Activated CD8-positive, alpha-beta T cell treated with anti-CD3 and anti-CD28 coated beads for 36 hours (primary cell): Measurements from ENCODE around the gene CDK1. TPM values are rescaled to one million over a fixed set of nuclear protein-coding genes. Genes with fewer than 3 reads are reported as not detected.
A peak's percentile ranks its signal among the peaks of the same experiment; 100 is the strongest.

ENCODE experiments used
- ATAC-seq: fragments of 200-7000 bp; cut with Tn5 transposase; one replicate; pipeline ENCODE4 v1.10.0; 2021; ENCODE audit warnings: mild to moderate bottlenecking, moderate library complexity
- CTCF ChIA-PET: fragments of 350-600 bp; sonication (Branson Sonifier 250); formaldehyde crosslinking; loops from one replicate; lab custom pipeline; 2021; ENCODE audit warnings: antibody characterized with exemption; lab: Charles Lee
- POLR2A ChIA-PET: fragments of 350-600 bp; sonication (Branson Sonifier 250); formaldehyde crosslinking; loops from one replicate; lab custom pipeline; 2021; ENCODE audit warnings: antibody characterized with exemption; lab: Charles Lee
- DNase-seq: peaks from one replicate; pipeline ENCODE4 v3.0.0-alpha.2; 2020
- H3K27ac Mint-ChIP-seq: one replicate; pipeline ENCODE4 v1.8.0; 2021; ENCODE audit warnings: mild to moderate bottlenecking, mixed read lengths
- H3K27me3 Mint-ChIP-seq: one replicate; pipeline ENCODE4 v1.8.0; 2021; ENCODE audit warnings: mixed read lengths
- H3K36me3 Mint-ChIP-seq: one replicate; pipeline ENCODE4 v1.8.0; 2021; ENCODE audit warnings: low read depth, mixed read lengths
- H3K4me1 Mint-ChIP-seq: one replicate; pipeline ENCODE4 v1.8.0; 2021; ENCODE audit warnings: low read depth, mixed read lengths
- H3K4me3 Mint-ChIP-seq: one replicate; pipeline ENCODE4 v1.8.0; 2021; ENCODE audit warnings: mild to moderate bottlenecking, moderate library complexity, mixed read lengths
- H3K9me3 Mint-ChIP-seq: one replicate; pipeline ENCODE4 v1.8.0; 2021; ENCODE audit warnings: mixed read lengths
- intact Hi-C: fragments of 100-400 bp; cut with micrococcal nuclease; formaldehyde crosslinking; loops from one replicate; pipeline ENCODE4 v1.10.0; 2022
- total RNA-seq, 2 experiments: library from RNA; stranded (reverse); gene quantifications; one replicate each; pipeline ENCODE4 v1.2.3, GENCODE V29; 2021
- TF ChIP-seq, protein P1 (sequence below): fragments of 200-600 bp; IDR thresholded peaks from one replicate; pipeline ENCODE4 v1.8.0; 2022; ENCODE audit warnings: antibody characterized with exemption, mild to moderate bottlenecking

Gene CDK1
- total RNA-seq, 2 experiments from 2014 or later = 108 to 112 TPM

DNA sequence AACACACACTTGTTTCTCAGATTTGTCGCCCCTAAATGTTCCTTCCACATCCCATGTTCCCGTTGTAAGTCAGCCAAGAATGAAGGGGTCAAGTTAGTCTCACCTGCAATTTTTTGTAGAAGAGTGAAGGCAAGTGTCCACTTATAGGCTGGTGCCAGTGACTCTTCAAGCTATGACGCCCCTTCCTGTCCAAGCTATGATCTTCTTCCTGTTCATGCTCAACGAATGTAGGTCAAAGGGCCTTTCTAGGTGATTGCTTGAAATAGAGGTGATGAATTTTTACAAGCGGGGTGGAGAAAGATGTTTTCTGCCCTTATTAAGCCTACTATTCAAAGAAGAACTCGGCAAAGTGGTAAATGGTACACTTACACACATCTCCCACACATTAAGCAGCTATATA, 41.0 kb downstream of the CDK1 start:
- POLR2A ChIA-PET = no interaction called here
- Mint-ChIP-seq H3K9me3 (no peaks in the 10 kb centered on the region), H3K27me3 (no peaks in the 10 kb centered on the region), H3K4me3 (no peak overlapping the region), H3K4me1 (no peaks in the 10 kb centered on the region), H3K27ac (no peak overlapping the region), H3K36me3 (no peaks in the 10 kb centered on the region)
- TF ChIP-seq, protein P1, sequence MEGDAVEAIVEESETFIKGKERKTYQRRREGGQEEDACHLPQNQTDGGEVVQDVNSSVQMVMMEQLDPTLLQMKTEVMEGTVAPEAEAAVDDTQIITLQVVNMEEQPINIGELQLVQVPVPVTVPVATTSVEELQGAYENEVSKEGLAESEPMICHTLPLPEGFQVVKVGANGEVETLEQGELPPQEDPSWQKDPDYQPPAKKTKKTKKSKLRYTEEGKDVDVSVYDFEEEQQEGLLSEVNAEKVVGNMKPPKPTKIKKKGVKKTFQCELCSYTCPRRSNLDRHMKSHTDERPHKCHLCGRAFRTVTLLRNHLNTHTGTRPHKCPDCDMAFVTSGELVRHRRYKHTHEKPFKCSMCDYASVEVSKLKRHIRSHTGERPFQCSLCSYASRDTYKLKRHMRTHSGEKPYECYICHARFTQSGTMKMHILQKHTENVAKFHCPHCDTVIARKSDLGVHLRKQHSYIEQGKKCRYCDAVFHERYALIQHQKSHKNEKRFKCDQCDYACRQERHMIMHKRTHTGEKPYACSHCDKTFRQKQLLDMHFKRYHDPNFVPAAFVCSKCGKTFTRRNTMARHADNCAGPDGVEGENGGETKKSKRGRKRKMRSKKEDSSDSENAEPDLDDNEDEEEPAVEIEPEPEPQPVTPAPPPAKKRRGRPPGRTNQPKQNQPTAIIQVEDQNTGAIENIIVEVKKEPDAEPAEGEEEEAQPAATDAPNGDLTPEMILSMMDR = no peak
- ATAC-seq (no peak), DNase-seq (no peak)
- CTCF ChIA-PET = interaction anchor here (1.0 to 2.1 kb wide), 3 partner anchors 22 to 321 kb away, joined by 3 to 9 read pairs (median 3); no protein-coding TSS in a partner anchor
- intact Hi-C loops = loop anchor here (5.0 kb wide), 1 partner anchor 463 kb away; no protein-coding TSS in a partner anchor

DNA sequence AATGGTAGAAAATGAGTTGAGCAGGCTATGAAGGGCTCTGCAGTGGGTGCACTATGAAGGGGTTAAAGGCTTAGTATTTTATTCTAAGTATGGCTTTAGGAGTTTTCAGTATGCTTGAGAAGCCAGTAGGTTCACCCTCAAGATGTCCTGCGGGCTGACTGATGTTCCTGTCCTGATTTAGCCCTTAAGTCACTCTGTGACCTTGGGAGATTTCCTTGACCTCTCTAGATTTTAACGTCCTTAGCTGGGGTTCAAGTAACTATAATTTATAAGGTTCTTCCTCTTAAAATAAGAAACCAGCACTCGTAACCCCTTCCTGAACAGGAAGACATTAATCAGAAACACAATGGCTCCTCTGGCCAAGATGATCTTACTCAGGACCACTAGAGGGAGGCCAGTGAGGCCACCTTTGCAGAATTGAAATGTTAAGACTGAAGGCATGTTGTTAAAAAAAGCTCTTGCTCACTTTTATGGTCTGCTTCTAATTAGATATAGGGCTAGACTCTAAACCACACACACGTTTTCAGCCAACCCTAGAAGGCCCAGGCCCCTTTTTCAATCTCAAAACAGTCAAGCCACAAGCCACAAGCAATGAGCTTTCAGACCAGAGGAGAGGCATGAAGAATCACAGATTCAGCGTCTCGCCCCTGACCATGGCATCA, 41.9 kb downstream of the CDK1 start:
- no peaks in the 10 kb centered on the region for H3K27me3 Mint-ChIP-seq
- no peaks in the 10 kb centered on the region for H3K36me3 Mint-ChIP-seq
- ATAC-seq = no peak
- no peaks in the 10 kb centered on the region for H3K9me3 Mint-ChIP-seq
- DNase-seq = peak; percentile 5
- TF ChIP-seq, protein P1 = no peak
- H3K4me1 Mint-ChIP-seq = no peaks in the 10 kb centered on the region
- CTCF ChIA-PET = interaction anchor here (0.7 to 1.7 kb wide), 4 partner anchors 9 to 1076 kb away, joined by 3 read pairs; no protein-coding TSS in a partner anchor
- no peak overlapping the region for H3K27ac Mint-ChIP-seq
- no peak overlapping the region for H3K4me3 Mint-ChIP-seq
- intact Hi-C loops = no loop called here
- POLR2A ChIA-PET = no interaction called here

DNA sequence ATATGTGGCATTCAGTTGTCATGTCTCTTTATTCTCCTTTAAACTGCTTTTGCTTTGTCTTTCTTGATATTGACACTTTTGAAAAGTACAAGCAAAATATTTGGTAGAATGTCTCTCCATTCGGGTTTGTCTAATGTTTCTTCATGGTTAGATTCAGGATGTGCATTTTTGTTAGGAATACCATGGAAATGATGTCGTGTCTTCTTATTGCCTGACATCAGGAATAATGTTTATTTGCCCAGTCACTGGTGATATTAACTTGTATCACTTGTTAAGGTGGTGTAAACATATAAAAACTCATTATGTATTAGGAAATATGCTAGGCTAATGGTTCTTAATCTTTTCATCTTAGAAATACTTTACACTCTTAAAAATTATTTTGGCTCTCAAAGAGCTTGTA, 43.4 kb downstream of the CDK1 start:
- no peak overlapping the region for H3K27ac Mint-ChIP-seq
- intact Hi-C loops = no loop called here
- no peak overlapping the region for H3K4me3 Mint-ChIP-seq
- no peak for ATAC-seq
- H3K27me3 Mint-ChIP-seq = no peaks in the 10 kb centered on the region
- no peak for DNase-seq
- POLR2A ChIA-PET = no interaction called here
- H3K4me1 Mint-ChIP-seq = no peaks in the 10 kb centered on the region
- no peaks in the 10 kb centered on the region for H3K9me3 Mint-ChIP-seq
- CTCF ChIA-PET = no interaction called here
- TF ChIP-seq, protein P1 = no peak
- H3K36me3 Mint-ChIP-seq = no peaks in the 10 kb centered on the region

DNA sequence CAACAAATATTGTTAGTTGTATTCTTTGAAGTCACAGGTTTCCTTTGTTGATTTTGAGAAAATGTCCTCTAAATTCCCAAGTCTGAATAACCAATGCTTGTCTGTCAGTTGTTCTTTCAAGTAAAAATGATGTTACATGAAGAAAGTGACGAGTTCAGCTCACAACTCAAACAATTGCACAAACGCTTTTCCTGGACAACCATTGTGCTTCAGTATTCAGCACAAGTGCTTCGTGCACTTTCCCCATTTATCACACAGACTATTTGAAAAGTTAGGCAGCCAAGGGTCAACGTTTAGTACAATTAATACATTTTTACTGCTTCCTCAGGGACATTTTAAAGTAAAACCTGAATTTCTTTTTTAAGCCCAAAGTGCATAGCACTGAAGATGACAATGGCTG, 44.5 kb downstream of the CDK1 start:
- Mint-ChIP-seq H3K4me3 (no peak overlapping the region), H3K27ac (no peak overlapping the region), H3K36me3 (no peaks in the 10 kb centered on the region), H3K9me3 (no peaks in the 10 kb centered on the region), H3K4me1 (peaks cover 1% of the 10 kb centered on the region), H3K27me3 (peaks cover 1% of the 10 kb centered on the region)
- ChIA-PET POLR2A (no interaction called here), CTCF (no interaction called here)
- TF ChIP-seq, protein P1 = no peak
- no peak for ATAC-seq
- no peak for DNase-seq
- intact Hi-C loops = no loop called here

DNA sequence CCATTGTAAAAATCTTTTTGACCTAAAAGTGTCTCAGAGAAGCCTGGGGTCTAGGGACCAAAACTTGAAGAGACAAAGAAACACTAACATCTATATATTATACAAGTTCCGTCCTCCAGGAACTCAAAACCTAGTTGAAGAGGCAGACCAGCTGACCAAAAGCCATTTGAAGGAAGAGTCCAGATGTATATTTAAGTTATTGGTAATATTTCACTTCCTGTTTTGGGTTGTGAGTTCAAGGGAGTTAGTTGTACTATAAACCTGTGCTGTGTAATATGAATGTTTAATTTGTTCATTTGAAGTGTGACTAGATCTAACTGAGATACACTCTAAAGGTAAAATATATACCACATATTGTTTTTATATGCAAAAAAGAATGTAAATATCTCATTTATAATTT, 45.0 kb downstream of the CDK1 start:
- Mint-ChIP-seq H3K27ac (no peak overlapping the region), H3K27me3 (peaks cover 2% of the 10 kb centered on the region), H3K9me3 (no peaks in the 10 kb centered on the region), H3K4me3 (no peak overlapping the region), H3K4me1 (peaks cover 7% of the 10 kb centered on the region), H3K36me3 (no peaks in the 10 kb centered on the region)
- ChIA-PET CTCF (no interaction called here), POLR2A (no interaction called here)
- no peak for DNase-seq
- intact Hi-C loops = no loop called here
- TF ChIP-seq, protein P1 = no peak
- no peak for ATAC-seq
